ENCODE measurements around the gene LRRC38. TPM values are rescaled to one million over a fixed set of nuclear protein-coding genes. Genes with fewer than 3 reads are reported as not detected.

Gene LRRC38
- total RNA-seq, 2 donors from 2014 or later = 0.46 to 0.51 TPM

DNA sequence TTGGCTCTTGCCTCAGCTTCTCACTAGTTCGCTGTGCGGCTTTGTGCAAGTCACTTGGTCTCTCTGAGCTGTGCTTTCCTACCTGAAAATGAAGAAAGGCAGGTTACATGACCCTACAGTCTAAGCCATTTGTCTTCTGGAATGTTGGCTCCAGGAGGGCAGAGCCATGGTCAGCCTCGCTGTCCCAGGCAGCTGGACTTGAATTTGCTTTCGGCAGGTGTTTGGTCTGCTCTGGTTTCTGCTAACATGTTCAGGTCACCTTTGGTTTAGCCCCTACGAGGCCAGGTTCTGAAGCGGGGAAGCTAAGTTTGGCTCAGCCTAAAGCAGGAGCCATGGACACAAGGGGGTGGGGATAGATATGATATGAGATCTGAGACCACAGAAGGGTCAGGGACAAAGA lies 19.1 kb downstream of the LRRC38 start:
- H3K27ac ChIP-seq (ENCODE audit: low read depth, low read length) = no peak overlapping the region
- H3K4me1 ChIP-seq (ENCODE audit: control insufficient read depth, insufficient read depth, low read length) = no peaks in the 10 kb centered on the region
- peaks cover 93% of the 10 kb centered on the region for H3K27me3 Mint-ChIP-seq (ENCODE audit: insufficient read depth)
- no peaks in the 10 kb centered on the region for H3K4me1 Mint-ChIP-seq
- peaks cover 68% of the 10 kb centered on the region for H3K27me3 ChIP-seq (ENCODE audit: control insufficient read depth, insufficient read depth, low read length, poor library complexity, severe bottlenecking)
- no peak for DNase-seq
- H3K9me3 Mint-ChIP-seq = no peaks in the 10 kb centered on the region
- no peaks in the 10 kb centered on the region for H3K9me3 ChIP-seq (ENCODE audit: control insufficient read depth, low read length)
- H3K27ac Mint-ChIP-seq = no peak overlapping the region
- H3K36me3 ChIP-seq (ENCODE audit: control insufficient read depth, insufficient read depth, low read length) = no peaks in the 10 kb centered on the region
- no peak overlapping the region for H3K4me3 ChIP-seq (ENCODE audit: low read length)
- WGBS, 2 experiments (ENCODE audit: insufficient coverage in 1 of 2, insufficient read length in 1 of 2) = 83% methylated on average over 6 of the region's 6 CpGs
- no peaks in the 10 kb centered on the region for H3K36me3 Mint-ChIP-seq (ENCODE audit: low read depth)
- H3K4me3 Mint-ChIP-seq = no peak overlapping the region
- H3K9ac ChIP-seq (ENCODE audit: extremely low read depth, low read length, poor library complexity, severe bottlenecking) = no peak overlapping the region
- TF ChIP-seq, protein P1, sequence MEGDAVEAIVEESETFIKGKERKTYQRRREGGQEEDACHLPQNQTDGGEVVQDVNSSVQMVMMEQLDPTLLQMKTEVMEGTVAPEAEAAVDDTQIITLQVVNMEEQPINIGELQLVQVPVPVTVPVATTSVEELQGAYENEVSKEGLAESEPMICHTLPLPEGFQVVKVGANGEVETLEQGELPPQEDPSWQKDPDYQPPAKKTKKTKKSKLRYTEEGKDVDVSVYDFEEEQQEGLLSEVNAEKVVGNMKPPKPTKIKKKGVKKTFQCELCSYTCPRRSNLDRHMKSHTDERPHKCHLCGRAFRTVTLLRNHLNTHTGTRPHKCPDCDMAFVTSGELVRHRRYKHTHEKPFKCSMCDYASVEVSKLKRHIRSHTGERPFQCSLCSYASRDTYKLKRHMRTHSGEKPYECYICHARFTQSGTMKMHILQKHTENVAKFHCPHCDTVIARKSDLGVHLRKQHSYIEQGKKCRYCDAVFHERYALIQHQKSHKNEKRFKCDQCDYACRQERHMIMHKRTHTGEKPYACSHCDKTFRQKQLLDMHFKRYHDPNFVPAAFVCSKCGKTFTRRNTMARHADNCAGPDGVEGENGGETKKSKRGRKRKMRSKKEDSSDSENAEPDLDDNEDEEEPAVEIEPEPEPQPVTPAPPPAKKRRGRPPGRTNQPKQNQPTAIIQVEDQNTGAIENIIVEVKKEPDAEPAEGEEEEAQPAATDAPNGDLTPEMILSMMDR (conservative IDR thresholded peaks at IDR 0.05) = no peak

DNA sequence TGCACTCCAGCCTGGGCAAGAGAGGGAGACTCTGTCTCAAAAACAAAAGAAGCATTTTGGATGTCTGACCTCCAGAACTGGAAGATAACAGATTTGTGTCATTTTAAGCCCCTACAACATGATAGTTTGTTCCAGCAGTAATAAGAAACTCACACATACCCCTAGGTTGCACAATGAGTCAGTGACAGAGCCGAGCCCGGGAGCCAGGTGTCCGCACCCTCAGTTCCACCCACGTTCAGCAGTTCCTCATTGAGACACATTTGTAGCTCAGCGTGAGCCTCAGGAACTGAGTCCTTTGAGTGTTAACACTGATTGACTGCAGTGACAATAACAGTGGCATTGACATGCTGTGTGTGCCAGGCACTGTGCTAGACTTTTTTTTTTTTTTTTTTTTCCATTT lies 19.8 kb downstream of the LRRC38 start:
- H3K4me1 Mint-ChIP-seq = no peaks in the 10 kb centered on the region
- H3K27me3 Mint-ChIP-seq (ENCODE audit: insufficient read depth) = peaks cover 93% of the 10 kb centered on the region
- no peak overlapping the region for H3K4me3 ChIP-seq (ENCODE audit: low read length)
- no peak overlapping the region for H3K27ac ChIP-seq (ENCODE audit: low read depth, low read length)
- no peak overlapping the region for H3K9ac ChIP-seq (ENCODE audit: extremely low read depth, low read length, poor library complexity, severe bottlenecking)
- no peaks in the 10 kb centered on the region for H3K36me3 Mint-ChIP-seq (ENCODE audit: low read depth)
- TF ChIP-seq, protein P1 (conservative IDR thresholded peaks at IDR 0.05) = no peak
- WGBS, 2 experiments (ENCODE audit: insufficient coverage in 1 of 2, insufficient read length in 1 of 2) = 86 to 92% methylated on average over 3 to 5 of the region's 5 CpGs
- peaks cover 75% of the 10 kb centered on the region for H3K27me3 ChIP-seq (ENCODE audit: control insufficient read depth, insufficient read depth, low read length, poor library complexity, severe bottlenecking)
- no peaks in the 10 kb centered on the region for H3K36me3 ChIP-seq (ENCODE audit: control insufficient read depth, insufficient read depth, low read length)
- H3K9me3 ChIP-seq (ENCODE audit: control insufficient read depth, low read length) = no peaks in the 10 kb centered on the region
- no peak for DNase-seq
- no peak overlapping the region for H3K27ac Mint-ChIP-seq
- H3K4me3 Mint-ChIP-seq = no peak overlapping the region
- H3K9me3 Mint-ChIP-seq = no peaks in the 10 kb centered on the region
- no peaks in the 10 kb centered on the region for H3K4me1 ChIP-seq (ENCODE audit: control insufficient read depth, insufficient read depth, low read length)

DNA sequence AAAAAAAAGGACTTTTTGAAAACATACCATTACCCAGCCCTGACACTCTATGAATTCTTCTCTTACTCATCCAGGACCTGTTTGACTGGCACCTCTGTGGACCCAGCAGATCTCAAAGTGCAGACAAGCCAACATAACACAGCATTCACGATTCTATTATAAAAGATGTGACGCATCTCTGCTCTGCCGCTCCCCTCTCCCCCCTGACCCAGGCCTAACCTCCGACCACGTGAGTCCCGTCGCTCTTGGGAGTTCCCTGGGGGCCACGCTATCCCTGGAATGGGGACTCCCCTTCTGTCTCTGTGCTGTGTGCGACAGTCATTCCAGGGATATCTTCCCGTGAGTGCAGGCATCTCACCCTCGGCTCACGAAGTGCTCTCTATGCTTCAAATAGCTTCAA lies 21.1 kb downstream of the LRRC38 start:
- 81% methylated on average over 11 to 12 of the region's 12 CpGs for WGBS, 2 experiments (ENCODE audit: insufficient coverage in 1 of 2, insufficient read length in 1 of 2)
- DNase-seq = no peak
- Mint-ChIP-seq H3K4me1 (no peaks in the 10 kb centered on the region), H3K36me3 (ENCODE audit: low read depth) (no peaks in the 10 kb centered on the region), H3K27ac (no peak overlapping the region), H3K27me3 (ENCODE audit: insufficient read depth) (peaks cover 92% of the 10 kb centered on the region), H3K4me3 (no peak overlapping the region), H3K9me3 (no peaks in the 10 kb centered on the region)
- Histone ChIP-seq H3K27ac (ENCODE audit: low read depth, low read length) (no peak overlapping the region), H3K4me3 (ENCODE audit: low read length) (no peak overlapping the region), H3K36me3 (ENCODE audit: control insufficient read depth, insufficient read depth, low read length) (no peaks in the 10 kb centered on the region), H3K9ac (ENCODE audit: extremely low read depth, low read length, poor library complexity, severe bottlenecking) (no peak overlapping the region), H3K27me3 (ENCODE audit: control insufficient read depth, insufficient read depth, low read length, poor library complexity, severe bottlenecking) (peaks cover 79% of the 10 kb centered on the region), H3K4me1 (ENCODE audit: control insufficient read depth, insufficient read depth, low read length) (no peaks in the 10 kb centered on the region), H3K9me3 (ENCODE audit: control insufficient read depth, low read length) (no peaks in the 10 kb centered on the region)
- TF ChIP-seq, protein P1 (conservative IDR thresholded peaks at IDR 0.05) = no peak
